DOHH2 (cell line): ENCODE measurements around the gene TP53TG3.
"Not testable (repeated sequence)": the region's sequence is repeated elsewhere in the genome, so short reads cannot be mapped to it uniquely, and the experiment has no call there.

Experiments used
- H3F3A ChIP-seq: fragments of 200-600 bp; sonication (generic), shearing (Covaris generic); 2 replicates; pipeline ENCODE4 v1.6.0; 2016; ENCODE audit warnings: antibody characterized with exemption, mild to moderate bottlenecking; ENCODE audit not compliant: control insufficient read depth, insufficient read depth
- H3K27ac ChIP-seq: fragments of 200-600 bp; sonication (generic); 2 replicates; pipeline ENCODE4 v1.5.1; 2014; ENCODE audit warnings: low read depth, mild to moderate bottlenecking, low read length, moderate library complexity
- H3K27me3 ChIP-seq: fragments of 200-600 bp; sonication (generic); 2 replicates; pipeline ENCODE4 v1.6.1; 2014; ENCODE audit warnings: mild to moderate bottlenecking, low read length, mixed read lengths; ENCODE audit not compliant: control insufficient read depth
- H3K36me3 ChIP-seq: fragments of 200-600 bp; sonication (generic); 2 replicates; pipeline ENCODE4 v1.6.1; 2014; ENCODE audit warnings: mild to moderate bottlenecking, low read length, moderate library complexity, mixed read lengths; ENCODE audit not compliant: control insufficient read depth
- H3K4me1 ChIP-seq: fragments of 200-600 bp; sonication (generic); 2 replicates; pipeline ENCODE4 v1.6.1; 2014; ENCODE audit warnings: mild to moderate bottlenecking, low read length, mixed read lengths; ENCODE audit not compliant: control insufficient read depth
- H3K4me2 ChIP-seq: fragments of 200-600 bp; sonication (generic); 2 replicates; pipeline ENCODE4 v1.6.0; 2014; ENCODE audit warnings: mild to moderate bottlenecking, low read length, moderate library complexity
- H3K4me3 ChIP-seq: fragments of 200-600 bp; sonication (generic); 2 replicates; pipeline ENCODE4 v1.5.1; 2014; ENCODE audit warnings: mild to moderate bottlenecking, low read length, mixed read lengths
- H3K79me2 ChIP-seq: fragments of 200-600 bp; sonication (generic); 2 replicates; pipeline ENCODE4 v1.6.1; 2014; ENCODE audit warnings: mild to moderate bottlenecking, low read length, mixed read lengths; ENCODE audit not compliant: control insufficient read depth
- H3K9me2 ChIP-seq: fragments of 200-600 bp; sonication (generic); replicated peaks from 2 replicates; pipeline ENCODE4 v1.6.1; 2014; ENCODE audit warnings: mild to moderate bottlenecking, low read length, mixed read lengths; ENCODE audit not compliant: control insufficient read depth
- H3K9me3 ChIP-seq: fragments of 200-600 bp; sonication (generic); 2 replicates; pipeline ENCODE4 v1.6.1; 2014; ENCODE audit warnings: antibody characterized with exemption, low read length, mixed read lengths; ENCODE audit not compliant: control insufficient read depth, insufficient read depth
- H4K20me1 ChIP-seq: fragments of 200-600 bp; sonication (generic); 2 replicates; pipeline ENCODE4 v1.6.0; 2014; ENCODE audit warnings: low read depth, mild to moderate bottlenecking, antibody characterized with exemption, low read length, moderate library complexity; ENCODE audit not compliant: control insufficient read depth, insufficient read depth

Gene TP53TG3

GRCh38 chr16:32676065-32676464 lies at the start of gene TP53TG3:
TSS of gene TP53TG3 (minus strand) at chr16:32676165. CDS start at chr16:32676097, 68 bp downstream.
- H4K20me1 ChIP-seq, H3K4me3 ChIP-seq, H3K4me2 ChIP-seq, H3K27me3 ChIP-seq, H3K9me3 ChIP-seq, H3K27ac ChIP-seq, H3K36me3 ChIP-seq, H3K4me1 ChIP-seq, H3K9me2 ChIP-seq, H3K79me2 ChIP-seq, H3F3A ChIP-seq: not testable (repeated sequence)

- H3K9me3 ChIP-seq, H3K27me3 ChIP-seq, H3K79me2 ChIP-seq, H3K4me2 ChIP-seq, H3K4me3 ChIP-seq, H3K4me1 ChIP-seq, H3K9me2 ChIP-seq, H3K27ac ChIP-seq, H3F3A ChIP-seq, H4K20me1 ChIP-seq, H3K36me3 ChIP-seq: not testable (repeated sequence)
These were observed 25.1 kb downstream of the TP53TG3 start for GRCh38 chr16:32650876-32651275.

- not testable (repeated sequence) for H3K79me2 ChIP-seq, H3K4me2 ChIP-seq, H3K27me3 ChIP-seq, H3K36me3 ChIP-seq, H3F3A ChIP-seq, H3K9me3 ChIP-seq, H4K20me1 ChIP-seq, H3K4me1 ChIP-seq, H3K4me3 ChIP-seq, H3K27ac ChIP-seq, H3K9me2 ChIP-seq
These were observed 28.4 kb downstream of the TP53TG3 start for GRCh38 chr16:32647562-32647961.

DNA sequence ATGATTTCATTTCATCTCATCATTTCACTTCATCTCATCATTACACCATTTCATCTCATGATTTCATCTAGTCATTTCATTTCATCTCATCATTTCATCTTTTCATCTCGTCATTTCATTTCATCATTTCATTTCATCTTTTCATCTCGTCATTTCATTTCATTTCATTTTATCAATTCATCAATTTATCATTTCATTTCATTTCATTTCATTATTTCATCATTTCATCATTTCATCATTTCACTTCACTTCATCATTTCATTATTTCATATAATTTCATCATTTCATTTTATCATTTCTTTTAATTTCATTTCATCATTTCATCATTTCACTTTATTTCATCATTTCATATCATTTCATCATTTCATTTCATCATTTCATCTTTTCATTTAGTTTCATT lies 29.2 kb downstream of the TP53TG3 start:
- not testable (repeated sequence) for H3K9me3 ChIP-seq, H3K4me2 ChIP-seq, H3K4me3 ChIP-seq, H3K9me2 ChIP-seq, H3K79me2 ChIP-seq, H4K20me1 ChIP-seq, H3K36me3 ChIP-seq, H3K4me1 ChIP-seq, H3K27me3 ChIP-seq, H3K27ac ChIP-seq, H3F3A ChIP-seq

GRCh38 chr16:32646177-32646576 lies 29.8 kb downstream of the TP53TG3 start:
- not testable (repeated sequence) for H3K4me2 ChIP-seq, H3K27ac ChIP-seq, H3K27me3 ChIP-seq, H3K9me2 ChIP-seq, H3K9me3 ChIP-seq, H3F3A ChIP-seq, H3K79me2 ChIP-seq, H3K4me3 ChIP-seq, H3K36me3 ChIP-seq, H3K4me1 ChIP-seq, H4K20me1 ChIP-seq

DNA sequence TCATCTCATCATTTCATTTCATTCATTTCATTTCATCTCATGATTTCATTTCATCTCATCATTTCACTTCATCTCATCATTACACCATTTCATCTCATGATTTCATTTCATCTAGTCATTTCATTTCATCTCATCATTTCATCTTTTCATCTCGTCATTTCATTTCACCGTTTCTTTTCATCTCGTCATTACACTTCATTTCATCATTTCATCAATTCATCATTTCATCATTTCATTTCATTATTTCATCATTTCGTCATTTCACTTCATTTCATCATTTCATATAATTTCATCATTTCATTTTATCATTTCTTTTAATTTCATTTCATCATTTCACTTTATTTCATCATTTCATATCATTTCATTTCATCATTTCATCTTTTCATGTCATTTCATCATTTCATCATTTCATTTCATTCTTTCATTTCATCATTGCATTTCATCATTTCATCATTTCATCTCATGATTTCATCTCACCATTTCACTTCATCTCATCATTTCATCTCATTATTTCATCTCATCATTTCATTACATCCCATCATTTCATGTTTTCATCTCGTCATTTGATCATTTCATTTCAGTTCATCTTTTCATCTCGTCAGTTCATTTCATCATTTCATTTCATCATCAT lies 30.6 kb downstream of the TP53TG3 start:
- not testable (repeated sequence) for H3K79me2 ChIP-seq, H3K4me3 ChIP-seq, H3K9me3 ChIP-seq, H3K36me3 ChIP-seq, H3K4me1 ChIP-seq, H3K4me2 ChIP-seq, H3F3A ChIP-seq, H3K27ac ChIP-seq, H3K9me2 ChIP-seq, H4K20me1 ChIP-seq, H3K27me3 ChIP-seq

GRCh38 chr16:32644715-32645114 lies 31.2 kb downstream of the TP53TG3 start:
- H4K20me1 ChIP-seq, H3K4me2 ChIP-seq, H3K9me2 ChIP-seq, H3K4me1 ChIP-seq, H3K4me3 ChIP-seq, H3K9me3 ChIP-seq, H3K79me2 ChIP-seq, H3K27me3 ChIP-seq, H3K36me3 ChIP-seq, H3K27ac ChIP-seq, H3F3A ChIP-seq: not testable (repeated sequence)

GRCh38 chr16:32637614-32638013 lies 38.4 kb downstream of the TP53TG3 start:
- not testable (repeated sequence) for H3K4me1 ChIP-seq, H3K27me3 ChIP-seq, H3F3A ChIP-seq, H3K9me2 ChIP-seq, H3K27ac ChIP-seq, H3K79me2 ChIP-seq, H3K36me3 ChIP-seq, H3K4me3 ChIP-seq, H3K4me2 ChIP-seq, H3K9me3 ChIP-seq, H4K20me1 ChIP-seq
